Body of pancreas (tissue), 4 donors: ENCODE data around the gene PFKM. TPM values are rescaled to one million over a fixed set of nuclear protein-coding genes. Genes with fewer than 3 reads are reported as not detected.

Experiments used
- ATAC-seq: fragments of 150-250 bp; one replicate; pipeline ENCODE4 v1.9.1; 2016
- DNase-seq, 4 donors: peaks; one replicate each; pipeline ENCODE4 v3.0.0-alpha.2; 2019
- H3K27ac ChIP-seq, 4 donors: fragments of 200-600 bp; sonication (generic); 1 replicate in 3 of 4; 2 replicates in 1 of 4; pipeline versions ENCODE4 v1.5.1 to v1.6.1; 2016 to 2019; ENCODE audit warnings: mild to moderate bottlenecking in 1 of 4, mixed read lengths in 1 of 4, moderate library complexity in 1 of 4
- H3K27me3 ChIP-seq, 2 donors: fragments of 200-600 bp; sonication (generic); one replicate each; pipeline ENCODE4 v1.6.0; 2016; ENCODE audit warnings: mild to moderate bottlenecking in 1 of 2
- H3K36me3 ChIP-seq, 2 donors: fragments of 200-600 bp; sonication (generic); replicated peaks in 1 of 2; 2 replicates each; pipeline ENCODE4 v1.5.1; 2016; ENCODE audit warnings: low read depth in 2 of 2; ENCODE audit not compliant: insufficient read depth in 1 of 2
- H3K4me1 ChIP-seq: fragments of 200-600 bp; sonication (generic); one replicate; pipeline ENCODE4 v1.6.0; 2016
- H3K4me3 ChIP-seq, 2 donors: fragments of 200-600 bp; sonication (generic); 1 replicate in 1 of 2; 2 replicates in 1 of 2; pipeline ENCODE4 v1.5.1; 2016 to 2019
- H3K9me3 ChIP-seq, 3 donors: fragments of 200-600 bp; sonication (generic); 1 replicate in 2 of 3; 2 replicates in 1 of 3; pipeline ENCODE4 v1.5.1; 2016
- CTCF ChIP-seq, 7 experiments: fragments of 450-650 bp in 4 of 7; fragments of 200-600 bp in 3 of 7; sonication (generic) in 3 of 7; IDR thresholded peaks; one replicate each; pipeline ENCODE4 v1.5.1; 2016 to 2019; ENCODE audit warnings: antibody characterized with exemption in 7 of 7
- POLR2A ChIP-seq, 3 donors: fragments of 450-650 bp; IDR thresholded peaks; one replicate each; pipeline ENCODE4 v1.6.1; 2016; ENCODE audit warnings: antibody characterized with exemption in 3 of 3, mild to moderate bottlenecking in 2 of 3
- WGBS, 2 donors: methylation state at CpG; one replicate each; pipeline ENCODE4 v1.1.5; 2017; 5-methylcytosine and 5-hydroxymethylcytosine counted together
- intact Hi-C: fragments of 100-400 bp; cut with DNase I; formaldehyde crosslinking; loops from one replicate; pipeline ENCODE4 v1.15.1; 2023
- total RNA-seq, 2 donors: library from RNA; depleted of rRNA; stranded (reverse); fragments of >200 nt; gene quantifications; one replicate each; pipeline ENCODE4 v1.1.0, GENCODE V29; 2016

The PFKM gene
- total RNA-seq, result 10 to 100 TPM; 14.3 to 16.8 TPM

GRCh38 chr12:48119078-48119833 lies at the start of gene PFKM:
Gene PFKM (plus strand): TSS chr12:48119364. CDS start chr12:48122775, 3,411 bp downstream.
- peaks cover 10% of the 10 kb centered on the region for H3K4me1 ChIP-seq
- H3K9me3 ChIP-seq, result no peaks in the 10 kb centered on the region
- 1 to 2% methylated on average over 20 of the region's 20 CpGs for WGBS, 2 donors
- no peaks in the 10 kb centered on the region for H3K27me3 ChIP-seq
- peak within 1 kb of the TSS in 2 of 4 donors; percentile 7 to 37 for H3K27ac ChIP-seq
- H3K4me3 ChIP-seq, result peak within 1 kb of the TSS; percentile 15 to 45
- no peaks in the 10 kb centered on the region for H3K36me3 ChIP-seq
- ATAC-seq (peak; percentile 98), DNase-seq (peak; percentile 65 to 87 (median 81))
- TF ChIP-seq POLR2A (IDR thresholded peaks at IDR 0.05), result peak in 1 of 3 donors; percentile 17
- TF ChIP-seq CTCF (IDR thresholded peaks at IDR 0.05), result no peak
- intact Hi-C loops, result no loop called here

- no peaks in the 10 kb centered on the region for H3K27me3 ChIP-seq
- TF ChIP-seq POLR2A (IDR thresholded peaks at IDR 0.05) (no peak), CTCF (IDR thresholded peaks at IDR 0.05) (no peak)
- no peak for DNase-seq
- 100% methylated on average over 1 of the region's 1 CpG for WGBS, 2 donors
- no peaks in the 10 kb centered on the region for H3K9me3 ChIP-seq
- no peak overlapping the region for H3K4me3 ChIP-seq
- no peak for ATAC-seq
- peaks cover 7 to 14% of the 10 kb centered on the region in 2 donors for H3K36me3 ChIP-seq
- H3K27ac ChIP-seq, result no peak overlapping the region
- intact Hi-C loops, result no loop called here
- H3K4me1 ChIP-seq, result no peaks in the 10 kb centered on the region
Measured at GRCh38 chr12:48070033-48070432, 49.1 kb upstream of the PFKM start.

GRCh38 chr12:48070731-48071130 lies 48.4 kb upstream of the PFKM start:
- H3K36me3 ChIP-seq, result peaks cover 2 to 9% of the 10 kb centered on the region in 2 donors

GRCh38 chr12:48071808-48072207 lies 47.4 kb upstream of the PFKM start:
- DNase-seq (no peak), ATAC-seq (no peak)
- 93 to 99% methylated on average over 2 of the region's 2 CpGs for WGBS, 2 donors
- TF ChIP-seq POLR2A (IDR thresholded peaks at IDR 0.05), result no peak
- no peak for TF ChIP-seq CTCF (IDR thresholded peaks at IDR 0.05)
- Histone ChIP-seq H3K4me3 (no peak overlapping the region), H3K27me3 (no peaks in the 10 kb centered on the region), H3K27ac (no peak overlapping the region), H3K4me1 (no peaks in the 10 kb centered on the region), H3K9me3 (no peaks in the 10 kb centered on the region), H3K36me3 (peaks cover 0 to 9% of the 10 kb centered on the region in 2 donors)
- intact Hi-C loops, result no loop called here

More at GRCh38 chr12:48070731-48071130, 48.4 kb upstream of the PFKM start:
- H3K4me3 ChIP-seq, result no peak overlapping the region
- DNase-seq (no peak), ATAC-seq (no peak)
- H3K9me3 ChIP-seq, result no peaks in the 10 kb centered on the region
- no peaks in the 10 kb centered on the region for H3K4me1 ChIP-seq
- H3K27me3 ChIP-seq, result no peaks in the 10 kb centered on the region
- WGBS, 2 donors, result 97 to 98% methylated on average over 4 of the region's 4 CpGs
- intact Hi-C loops, result no loop called here
- no peak overlapping the region for H3K27ac ChIP-seq
- TF ChIP-seq POLR2A (IDR thresholded peaks at IDR 0.05) (no peak), CTCF (IDR thresholded peaks at IDR 0.05) (no peak)

- DNase-seq (no peak), ATAC-seq (no peak)
- Histone ChIP-seq H3K9me3 (no peaks in the 10 kb centered on the region), H3K36me3 (peaks cover 0 to 9% of the 10 kb centered on the region in 2 donors), H3K4me1 (no peaks in the 10 kb centered on the region), H3K27ac (no peak overlapping the region), H3K4me3 (no peak overlapping the region), H3K27me3 (no peaks in the 10 kb centered on the region)
- TF ChIP-seq POLR2A (IDR thresholded peaks at IDR 0.05), result no peak
- TF ChIP-seq CTCF (IDR thresholded peaks at IDR 0.05), result no peak
- 94 to 100% methylated on average over 3 of the region's 3 CpGs for WGBS, 2 donors
- intact Hi-C loops, result no loop called here
Measured at GRCh38 chr12:48072266-48072665, 46.9 kb upstream of the PFKM start.
